ENCODE measurements around the gene NUSAP1. TPM values are rescaled to one million over a fixed set of nuclear protein-coding genes. Genes with fewer than 3 reads are reported as not detected.
A peak's percentile ranks its signal among the peaks of the same experiment; 100 is the strongest.

NUSAP1 gene
- total RNA-seq, 1 donor from 2014 or later: 16.9 TPM

GRCh38 chr15:41387646-41388045 is 55.0 kb downstream of the NUSAP1 start:
- H3K9me3 Mint-ChIP-seq (ENCODE audit: unreplicated experiment): no peaks in the 10 kb centered on the region
- peak overlapping the region; percentile 69 for H3K27ac Mint-ChIP-seq (ENCODE audit: unreplicated experiment)
- H3K4me1 Mint-ChIP-seq (ENCODE audit: unreplicated experiment): peaks cover 11% of the 10 kb centered on the region
- no peaks in the 10 kb centered on the region for H3K36me3 Mint-ChIP-seq (ENCODE audit: low read depth, unreplicated experiment)
- no peak overlapping the region for H3K4me3 Mint-ChIP-seq (ENCODE audit: unreplicated experiment)
- peaks cover 1% of the 10 kb centered on the region for H3K27me3 Mint-ChIP-seq (ENCODE audit: unreplicated experiment)
- no peak for DNase-seq (ENCODE audit: low spot score)
- no peak for TF ChIP-seq CTCF (IDR thresholded peaks at IDR 0.05; ENCODE audit: unreplicated experiment)

GRCh38 chr15:41392659-41393058 is 60.0 kb downstream of the NUSAP1 start:
- no peak for TF ChIP-seq CTCF (IDR thresholded peaks at IDR 0.05; ENCODE audit: unreplicated experiment)
- Mint-ChIP-seq H3K4me3 (ENCODE audit: unreplicated experiment) (no peak overlapping the region), H3K27me3 (ENCODE audit: unreplicated experiment) (peaks cover 1% of the 10 kb centered on the region), H3K4me1 (ENCODE audit: unreplicated experiment) (peaks cover 11% of the 10 kb centered on the region), H3K27ac (ENCODE audit: unreplicated experiment) (no peak overlapping the region), H3K9me3 (ENCODE audit: unreplicated experiment) (no peaks in the 10 kb centered on the region), H3K36me3 (ENCODE audit: low read depth, unreplicated experiment) (peaks cover 12% of the 10 kb centered on the region)
- DNase-seq (ENCODE audit: low spot score): no peak

- Mint-ChIP-seq H3K27ac (ENCODE audit: unreplicated experiment) (no peak overlapping the region), H3K4me1 (ENCODE audit: unreplicated experiment) (peaks cover 10% of the 10 kb centered on the region), H3K9me3 (ENCODE audit: unreplicated experiment) (no peaks in the 10 kb centered on the region), H3K36me3 (ENCODE audit: low read depth, unreplicated experiment) (peaks cover 12% of the 10 kb centered on the region), H3K27me3 (ENCODE audit: unreplicated experiment) (peaks cover 1% of the 10 kb centered on the region), H3K4me3 (ENCODE audit: unreplicated experiment) (no peak overlapping the region)
- no peak for DNase-seq (ENCODE audit: low spot score)
- no peak for TF ChIP-seq CTCF (IDR thresholded peaks at IDR 0.05; ENCODE audit: unreplicated experiment)
These were observed 62.2 kb downstream of the NUSAP1 start for GRCh38 chr15:41394924-41395323.

GRCh38 chr15:41396111-41396510 is 63.4 kb downstream of the NUSAP1 start:
- TF ChIP-seq CTCF (IDR thresholded peaks at IDR 0.05; ENCODE audit: unreplicated experiment): no peak
- DNase-seq (ENCODE audit: low spot score): no peak
- Mint-ChIP-seq H3K36me3 (ENCODE audit: low read depth, unreplicated experiment) (peaks cover 12% of the 10 kb centered on the region), H3K27ac (ENCODE audit: unreplicated experiment) (no peak overlapping the region), H3K4me3 (ENCODE audit: unreplicated experiment) (no peak overlapping the region), H3K4me1 (ENCODE audit: unreplicated experiment) (peaks cover 10% of the 10 kb centered on the region), H3K27me3 (ENCODE audit: unreplicated experiment) (peaks cover 3% of the 10 kb centered on the region), H3K9me3 (ENCODE audit: unreplicated experiment) (no peaks in the 10 kb centered on the region)

GRCh38 chr15:41401904-41402267 is 69.2 kb downstream of the NUSAP1 start:
- Mint-ChIP-seq H3K4me1 (ENCODE audit: unreplicated experiment) (peaks cover 21% of the 10 kb centered on the region), H3K36me3 (ENCODE audit: low read depth, unreplicated experiment) (no peaks in the 10 kb centered on the region), H3K27me3 (ENCODE audit: unreplicated experiment) (peaks cover 10% of the 10 kb centered on the region), H3K4me3 (ENCODE audit: unreplicated experiment) (peak overlapping the region; percentile 95), H3K9me3 (ENCODE audit: unreplicated experiment) (no peaks in the 10 kb centered on the region), H3K27ac (ENCODE audit: unreplicated experiment) (peak overlapping the region; percentile 70)
- DNase-seq (ENCODE audit: low spot score): no peak
- no peak for TF ChIP-seq CTCF (IDR thresholded peaks at IDR 0.05; ENCODE audit: unreplicated experiment)
